Liver (tissue), 9 donors: ENCODE measurements around the gene SKAP1. TPM values are rescaled to one million over a fixed set of nuclear protein-coding genes. Genes with fewer than 3 reads are reported as not detected.

Experiments
- DNase-seq: peaks from one replicate; pipeline ENCODE4 v3.0.0-alpha.2; 2017; ENCODE audit warnings: low spot score
- H3K27ac ChIP-seq, 2 donors: one replicate each; pipeline ENCODE4 v1.7.0; 2013; ENCODE audit warnings: inconsistent platforms in 2 of 2, low read length in 2 of 2, control low read depth in 1 of 2, low read depth in 1 of 2, mild to moderate bottlenecking in 1 of 2
- H3K27me3 ChIP-seq, 4 donors: one replicate each; pipeline versions ENCODE4 v1.6.1 to v1.7.0; 2013; ENCODE audit warnings: low read length in 3 of 4, inconsistent platforms in 1 of 4, mild to moderate bottlenecking in 1 of 4, moderate library complexity in 1 of 4; ENCODE audit not compliant: control insufficient read depth in 4 of 4, insufficient read depth in 4 of 4
- H3K36me3 ChIP-seq, 4 donors: one replicate each; pipeline versions ENCODE4 v1.6.1 to v1.7.0; 2013; ENCODE audit warnings: low read length in 3 of 4, mild to moderate bottlenecking in 3 of 4, low read depth in 1 of 4, moderate library complexity in 1 of 4; ENCODE audit not compliant: control insufficient read depth in 4 of 4, insufficient read depth in 3 of 4
- H3K4me1 ChIP-seq, 4 donors: one replicate each; pipeline versions ENCODE4 v1.6.1 to v1.7.0; 2013; ENCODE audit warnings: low read length in 3 of 4, mild to moderate bottlenecking in 3 of 4, moderate library complexity in 1 of 4; ENCODE audit not compliant: control insufficient read depth in 4 of 4, insufficient read depth in 4 of 4
- H3K4me3 ChIP-seq, 3 donors: one replicate each; pipeline versions ENCODE4 v1.6.1 to v1.7.0; 2013; ENCODE audit warnings: low read length in 3 of 3, control low read depth in 1 of 3, low read depth in 1 of 3, mild to moderate bottlenecking in 1 of 3
- H3K9ac ChIP-seq, 2 donors: one replicate each; pipeline ENCODE4 v1.7.0; 2013; ENCODE audit warnings: low read length in 2 of 2, mild to moderate bottlenecking in 2 of 2, moderate library complexity in 2 of 2, control low read depth in 1 of 2, low read depth in 1 of 2
- H3K9me3 ChIP-seq, 4 donors: one replicate each; pipeline versions ENCODE4 v1.6.1 to v1.7.0; 2013; ENCODE audit warnings: low read length in 3 of 4; ENCODE audit not compliant: control insufficient read depth in 4 of 4
- EGR1 ChIP-seq, 2 donors: IDR thresholded peaks; 2 replicates each; pipeline ENCODE4 v1.6.1; 2016 to 2018; ENCODE audit warnings: antibody characterized with exemption in 2 of 2, low read depth in 2 of 2
- FOXA1 ChIP-seq: IDR thresholded peaks from 2 replicates; pipeline ENCODE4 v1.6.1; 2016; ENCODE audit warnings: antibody characterized with exemption
- FOXA2 ChIP-seq: IDR thresholded peaks from 2 replicates; pipeline ENCODE4 v1.6.1; 2016; ENCODE audit warnings: antibody characterized with exemption
- GABPA ChIP-seq, 2 donors: IDR thresholded peaks in 1 of 2; conservative IDR thresholded peaks in 1 of 2; 2 replicates each; pipeline ENCODE4 v1.6.1; 2016; ENCODE audit warnings: antibody characterized with exemption in 2 of 2, mild to moderate bottlenecking in 1 of 2, moderate library complexity in 1 of 2
- HNF4A ChIP-seq, 2 donors: conservative IDR thresholded peaks; 2 replicates each; pipeline ENCODE4 v1.6.1; 2016; ENCODE audit warnings: antibody characterized with exemption in 2 of 2, mild to moderate bottlenecking in 2 of 2
- HNF4G ChIP-seq: IDR thresholded peaks from 2 replicates; pipeline ENCODE4 v1.6.1; 2016; ENCODE audit warnings: antibody characterized with exemption
- JUND ChIP-seq, 2 donors: IDR thresholded peaks; 2 replicates each; pipeline ENCODE4 v1.6.1; 2016; ENCODE audit warnings: antibody characterized with exemption in 2 of 2
- NR2F2 ChIP-seq: IDR thresholded peaks from 2 replicates; pipeline ENCODE4 v1.6.1; 2016; ENCODE audit warnings: antibody characterized with exemption
- RAD21 ChIP-seq, 2 donors: IDR thresholded peaks; 2 replicates each; pipeline ENCODE4 v1.6.1; 2016; ENCODE audit warnings: antibody characterized with exemption in 2 of 2, mild to moderate bottlenecking in 2 of 2
- REST ChIP-seq: IDR thresholded peaks from 2 replicates; pipeline ENCODE4 v1.6.1; 2016; ENCODE audit warnings: antibody characterized with exemption, mild to moderate bottlenecking
- RXRA ChIP-seq, 2 donors: IDR thresholded peaks; 2 replicates each; pipeline ENCODE4 v1.6.1; 2017 to 2018; ENCODE audit warnings: antibody characterized with exemption in 2 of 2, mild to moderate bottlenecking in 1 of 2
- SP1 ChIP-seq: IDR thresholded peaks from 2 replicates; pipeline ENCODE4 v1.6.1; 2018; ENCODE audit warnings: antibody characterized with exemption, mild to moderate bottlenecking
- TAF1 ChIP-seq: conservative IDR thresholded peaks from 2 replicates; pipeline ENCODE4 v1.6.1; 2016; ENCODE audit warnings: antibody characterized with exemption, mild to moderate bottlenecking
- YY1 ChIP-seq: IDR thresholded peaks from 2 replicates; pipeline ENCODE4 v1.6.1; 2016; ENCODE audit warnings: antibody characterized with exemption, mild to moderate bottlenecking
- ZBTB33 ChIP-seq: IDR thresholded peaks from 2 replicates; pipeline ENCODE4 v1.6.1; 2016; ENCODE audit warnings: antibody characterized with exemption
- WGBS: extraction: QIAGEN DNeasy Blood & Tissue Kit; methylation state at CpG from one replicate; pipeline ENCODE4 v1.1.7; 2013; 5-methylcytosine and 5-hydroxymethylcytosine counted together
- polyA plus RNA-seq, 2 donors: library from polyadenylated mRNA; stranded (reverse) in 1 of 2; unstranded in 1 of 2; fragments of 200-250 nt in 1 of 2; fragments of >200 nt in 1 of 2; fragmentation: Nextera tagmentation in 1 of 2; extraction: Ambion mirVana in 1 of 2; gene quantifications; one replicate each; pipeline versions ENCODE4 v1.2.1 to v1.2.3, GENCODE V29; 2013 to 2015
- total RNA-seq, 2 donors: library from RNA; depleted of rRNA; stranded (reverse); fragments of >200 nt; gene quantifications; one replicate each; pipeline ENCODE4 v1.2.3, GENCODE V29; 2014
- TF ChIP-seq, protein P1 (sequence below): IDR thresholded peaks from 2 replicates; pipeline ENCODE4 v1.6.1; 2016; ENCODE audit warnings: antibody characterized with exemption
- TF ChIP-seq, protein P2 (sequence below): fragments of 150-350 bp; IDR thresholded peaks from 2 replicates; pipeline ENCODE4 v1.5.1; 2017; ENCODE audit warnings: improper control_type of control experiment, low read depth, low read length; ENCODE audit not compliant: missing input control
- donor health status: healthy.
- donor health status: healthy.
- donor health status: healthy.
- donor health status: healthy.
- donor health status: healthy.

Gene SKAP1
- total and polyA plus RNA-seq, 4 donors, result 2.5 to 20.8 (median 11.3) TPM

- Histone ChIP-seq H3K9me3 (no peaks in the 10 kb centered on the region), H3K9ac (no peak overlapping the region), H3K4me1 (no peaks in the 10 kb centered on the region), H3K27ac (no peak overlapping the region), H3K36me3 (no peaks in the 10 kb centered on the region), H3K4me3 (no peak overlapping the region), H3K27me3 (peaks cover 0 to 7% (median 0%) of the 10 kb centered on the region in 4 donors)
- 89% methylated on average over 5 of the region's 5 CpGs for WGBS
- DNase-seq, result no peak
- no peak for TF ChIP-seq HNF4G
- no peak for TF ChIP-seq GABPA (IDR thresholded peaks at IDR 0.05 in 1 of 2, conservative IDR thresholded peaks at IDR 0.05 in 1 of 2)
- TF ChIP-seq FOXA1, result no peak
- no peak for TF ChIP-seq ZBTB33
Measured at GRCh38 chr17:48443712-48444111, 13.7 kb upstream of the SKAP1 start.

- peaks cover 0 to 7% (median 0%) of the 10 kb centered on the region in 4 donors for H3K27me3 ChIP-seq
- 71% methylated on average over 3 of the region's 3 CpGs for WGBS
- TF ChIP-seq ZBTB33 (no peak), FOXA1 (no peak), SP1 (no peak), JUND (IDR thresholded peaks at IDR 0.05) (no peak), GABPA (IDR thresholded peaks at IDR 0.05 in 1 of 2, conservative IDR thresholded peaks at IDR 0.05 in 1 of 2) (no peak), YY1 (no peak), REST (no peak), HNF4A (conservative IDR thresholded peaks at IDR 0.05) (no peak), NR2F2 (no peak), TAF1 (no peak), RXRA (IDR thresholded peaks at IDR 0.05) (no peak), HNF4G (no peak), RAD21 (IDR thresholded peaks at IDR 0.05) (no peak), FOXA2 (no peak), EGR1 (IDR thresholded peaks at IDR 0.05; ENCODE audit: low read depth in 2 of 2) (no peak)
- TF ChIP-seq, protein P1, sequence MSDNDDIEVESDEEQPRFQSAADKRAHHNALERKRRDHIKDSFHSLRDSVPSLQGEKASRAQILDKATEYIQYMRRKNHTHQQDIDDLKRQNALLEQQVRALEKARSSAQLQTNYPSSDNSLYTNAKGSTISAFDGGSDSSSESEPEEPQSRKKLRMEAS, result no peak
- TF ChIP-seq, protein P2, sequence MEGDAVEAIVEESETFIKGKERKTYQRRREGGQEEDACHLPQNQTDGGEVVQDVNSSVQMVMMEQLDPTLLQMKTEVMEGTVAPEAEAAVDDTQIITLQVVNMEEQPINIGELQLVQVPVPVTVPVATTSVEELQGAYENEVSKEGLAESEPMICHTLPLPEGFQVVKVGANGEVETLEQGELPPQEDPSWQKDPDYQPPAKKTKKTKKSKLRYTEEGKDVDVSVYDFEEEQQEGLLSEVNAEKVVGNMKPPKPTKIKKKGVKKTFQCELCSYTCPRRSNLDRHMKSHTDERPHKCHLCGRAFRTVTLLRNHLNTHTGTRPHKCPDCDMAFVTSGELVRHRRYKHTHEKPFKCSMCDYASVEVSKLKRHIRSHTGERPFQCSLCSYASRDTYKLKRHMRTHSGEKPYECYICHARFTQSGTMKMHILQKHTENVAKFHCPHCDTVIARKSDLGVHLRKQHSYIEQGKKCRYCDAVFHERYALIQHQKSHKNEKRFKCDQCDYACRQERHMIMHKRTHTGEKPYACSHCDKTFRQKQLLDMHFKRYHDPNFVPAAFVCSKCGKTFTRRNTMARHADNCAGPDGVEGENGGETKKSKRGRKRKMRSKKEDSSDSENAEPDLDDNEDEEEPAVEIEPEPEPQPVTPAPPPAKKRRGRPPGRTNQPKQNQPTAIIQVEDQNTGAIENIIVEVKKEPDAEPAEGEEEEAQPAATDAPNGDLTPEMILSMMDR, result no peak
Measured at GRCh38 chr17:48442819-48443218, 12.8 kb upstream of the SKAP1 start.

More at GRCh38 chr17:48442819-48443218, 12.8 kb upstream of the SKAP1 start:
- Histone ChIP-seq H3K4me1 (no peaks in the 10 kb centered on the region), H3K36me3 (no peaks in the 10 kb centered on the region), H3K9ac (no peak overlapping the region), H3K4me3 (no peak overlapping the region), H3K27ac (no peak overlapping the region), H3K9me3 (no peaks in the 10 kb centered on the region)
- DNase-seq, result no peak
